SKM-1 treated with dmso at 0.1 percent for 144 hours (cell line): Measurements from ENCODE around the gene CCNE1.
A peak's percentile ranks its signal among the peaks of the same experiment; 100 is the strongest.

Experiments used
- DNase-seq: peaks from one replicate; lab custom pipeline; 2025; ENCODE audit not compliant: unreplicated experiment; lab: John Stamatoyannopoulos, UW

CCNE1 gene

GRCh38 chr19:29842471-29843179 is 30.8 kb downstream of the CCNE1 start:
- DNase-seq = peak; percentile 30

GRCh38 chr19:29843180-29844051 is 31.6 kb downstream of the CCNE1 start:
- peak; percentile 27 for DNase-seq

GRCh38 chr19:29844891-29845573 is 33.2 kb downstream of the CCNE1 start:
- peak; percentile 80 for DNase-seq

- DNase-seq = peak; percentile 33
These were observed 33.9 kb downstream of the CCNE1 start for GRCh38 chr19:29845574-29846176.

- DNase-seq = no peak
These were observed 37.4 kb downstream of the CCNE1 start for GRCh38 chr19:29849208-29849607.

- no peak for DNase-seq
These were observed 38.7 kb downstream of the CCNE1 start for GRCh38 chr19:29850482-29850881.

- DNase-seq = no peak
These were observed 40.2 kb downstream of the CCNE1 start for GRCh38 chr19:29851769-29852521.

- DNase-seq = no peak
These were observed 42.2 kb downstream of the CCNE1 start for GRCh38 chr19:29854033-29854432.

GRCh38 chr19:29855087-29855486 is 43.3 kb downstream of the CCNE1 start:
- no peak for DNase-seq

GRCh38 chr19:29855741-29856500 is 44.1 kb downstream of the CCNE1 start:
- DNase-seq = no peak

- DNase-seq = no peak
These were observed 46.3 kb downstream of the CCNE1 start for GRCh38 chr19:29858000-29858596.

- no peak for DNase-seq
These were observed 46.8 kb downstream of the CCNE1 start for GRCh38 chr19:29858621-29859020.

GRCh38 chr19:29860492-29860891 is 48.7 kb downstream of the CCNE1 start:
- DNase-seq = peak; percentile 12

- DNase-seq = no peak
These were observed 49.8 kb downstream of the CCNE1 start for GRCh38 chr19:29861574-29861973.

GRCh38 chr19:29866011-29866410 is 54.2 kb downstream of the CCNE1 start:
- no peak for DNase-seq

- DNase-seq = no peak
These were observed 56.2 kb downstream of the CCNE1 start for GRCh38 chr19:29867984-29868383.

GRCh38 chr19:29871143-29871542 is 59.4 kb downstream of the CCNE1 start:
- no peak for DNase-seq

GRCh38 chr19:29872224-29872731 is 60.5 kb downstream of the CCNE1 start:
- no peak for DNase-seq
